T-helper 22 cell (primary cell): ENCODE measurements around the gene RCN2.
"Not testable (repeated sequence)": the region's sequence is repeated elsewhere in the genome, so short reads cannot be mapped to it uniquely, and the experiment has no call there.

Source experiments
- DNase-seq: peaks from one replicate; pipeline ENCODE4 v3.0.0-alpha.2; 2020; ENCODE audit warnings: low read depth

RCN2 gene

GRCh38 chr15:76931397-76932134 is at the start of gene RCN2:
Gene RCN2, plus strand, starts transcription at chr15:76931749. Its CDS starts 93 bp downstream, at chr15:76931842.
- DNase-seq, result peak; percentile 86

GRCh38 chr15:76885212-76885611 is 46.3 kb upstream of the RCN2 start:
- DNase-seq, result no peak

- DNase-seq, result not testable (repeated sequence)
These were observed 44.0 kb upstream of the RCN2 start for GRCh38 chr15:76887280-76888141.

GRCh38 chr15:76892836-76893235 is 38.7 kb upstream of the RCN2 start:
- not testable (repeated sequence) for DNase-seq

- DNase-seq, result no peak
These were observed 37.4 kb upstream of the RCN2 start for GRCh38 chr15:76894174-76894573.

- DNase-seq, result no peak
These were observed 33.4 kb upstream of the RCN2 start for GRCh38 chr15:76898102-76898501.

- not testable (repeated sequence) for DNase-seq
These were observed 32.2 kb upstream of the RCN2 start for GRCh38 chr15:76899176-76899930.

GRCh38 chr15:76899931-76900310 is 31.6 kb upstream of the RCN2 start:
- DNase-seq, result not testable (repeated sequence)

GRCh38 chr15:76901965-76902364 is 29.6 kb upstream of the RCN2 start:
- DNase-seq, result no peak

GRCh38 chr15:76903251-76903681 is 28.3 kb upstream of the RCN2 start:
- no peak for DNase-seq

- DNase-seq, result no peak
These were observed 27.0 kb upstream of the RCN2 start for GRCh38 chr15:76904461-76905012.

- peak; percentile 86 for DNase-seq
These were observed 26.3 kb upstream of the RCN2 start, which contains the start of gene SCAPER for GRCh38 chr15:76905013-76905839. Gene SCAPER, minus strand, starts transcription at chr15:76905340. Its CDS starts 21,523 bp downstream, at chr15:76883817.

GRCh38 chr15:76905855-76906254 is 25.7 kb upstream of the RCN2 start:
- no peak for DNase-seq

- DNase-seq, result no peak
These were observed 19.1 kb upstream of the RCN2 start for GRCh38 chr15:76912430-76912829.

- no peak for DNase-seq
These were observed 17.8 kb upstream of the RCN2 start for GRCh38 chr15:76913737-76914136.

- no peak for DNase-seq
These were observed 15.2 kb upstream of the RCN2 start for GRCh38 chr15:76916369-76916768.

- DNase-seq, result no peak
These were observed 3.3 kb upstream of the RCN2 start for GRCh38 chr15:76928201-76928600.

- no peak for DNase-seq
These were observed 2.4 kb upstream of the RCN2 start for GRCh38 chr15:76929011-76929760.

- no peak for DNase-seq
These were observed 635 bp upstream of the RCN2 start for GRCh38 chr15:76930831-76931396.
